Measurements from ENCODE around the gene TMCC2. TPM values are rescaled to one million over a fixed set of nuclear protein-coding genes. Genes with fewer than 3 reads are reported as not detected.

TMCC2 gene
- total RNA-seq, 6 donors from 2014 or later: 1.3 to 7.2 (median 3.8) TPM

DNA sequence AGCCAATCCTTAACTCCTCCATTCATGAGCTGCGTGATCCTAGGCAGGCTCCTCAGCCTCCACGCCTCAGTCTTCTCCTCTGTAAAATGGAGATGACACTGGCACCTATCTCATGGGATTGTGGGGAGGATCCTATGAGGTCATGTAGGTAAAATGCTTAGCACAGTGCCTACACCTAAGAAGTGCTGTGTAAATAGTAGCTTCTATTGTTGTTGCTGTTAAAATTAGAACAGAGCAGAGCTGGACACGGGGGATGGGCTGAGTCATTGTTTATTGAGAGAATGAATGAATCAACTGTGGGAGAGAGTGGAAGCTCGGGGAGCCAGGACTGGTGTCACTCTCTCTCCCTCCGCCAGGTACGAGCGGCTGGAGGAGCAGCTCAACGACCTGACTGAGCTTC lies 43.0 kb downstream of the TMCC2 start:
- 70 to 75% methylated on average over 8 of the region's 8 CpGs for WGBS, 2 donors
- ATAC-seq (ENCODE audit: low FRiP score in 2 of 2) (no peak), DNase-seq (no peak)
- TF ChIP-seq POLR2A (IDR thresholded peaks at IDR 0.05) (no peak), EP300 (IDR thresholded peaks at IDR 0.05) (no peak), POLR2AphosphoS5 (IDR thresholded peaks at IDR 0.05) (no peak)
- TF ChIP-seq, protein P1, sequence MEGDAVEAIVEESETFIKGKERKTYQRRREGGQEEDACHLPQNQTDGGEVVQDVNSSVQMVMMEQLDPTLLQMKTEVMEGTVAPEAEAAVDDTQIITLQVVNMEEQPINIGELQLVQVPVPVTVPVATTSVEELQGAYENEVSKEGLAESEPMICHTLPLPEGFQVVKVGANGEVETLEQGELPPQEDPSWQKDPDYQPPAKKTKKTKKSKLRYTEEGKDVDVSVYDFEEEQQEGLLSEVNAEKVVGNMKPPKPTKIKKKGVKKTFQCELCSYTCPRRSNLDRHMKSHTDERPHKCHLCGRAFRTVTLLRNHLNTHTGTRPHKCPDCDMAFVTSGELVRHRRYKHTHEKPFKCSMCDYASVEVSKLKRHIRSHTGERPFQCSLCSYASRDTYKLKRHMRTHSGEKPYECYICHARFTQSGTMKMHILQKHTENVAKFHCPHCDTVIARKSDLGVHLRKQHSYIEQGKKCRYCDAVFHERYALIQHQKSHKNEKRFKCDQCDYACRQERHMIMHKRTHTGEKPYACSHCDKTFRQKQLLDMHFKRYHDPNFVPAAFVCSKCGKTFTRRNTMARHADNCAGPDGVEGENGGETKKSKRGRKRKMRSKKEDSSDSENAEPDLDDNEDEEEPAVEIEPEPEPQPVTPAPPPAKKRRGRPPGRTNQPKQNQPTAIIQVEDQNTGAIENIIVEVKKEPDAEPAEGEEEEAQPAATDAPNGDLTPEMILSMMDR (IDR thresholded peaks at IDR 0.05): no peak
- peaks cover 0 to 14% (median 0%) of the 10 kb centered on the region in 4 donors for H3K36me3 ChIP-seq
- no peak overlapping the region for H3K27ac ChIP-seq
- no peak overlapping the region for H3K4me3 ChIP-seq
- H3K9me3 ChIP-seq: no peaks in the 10 kb centered on the region
- H3K27me3 ChIP-seq: no peaks in the 10 kb centered on the region
- H3K4me1 ChIP-seq: peaks cover 30 to 50% (median 44%) of the 10 kb centered on the region in 4 donors

DNA sequence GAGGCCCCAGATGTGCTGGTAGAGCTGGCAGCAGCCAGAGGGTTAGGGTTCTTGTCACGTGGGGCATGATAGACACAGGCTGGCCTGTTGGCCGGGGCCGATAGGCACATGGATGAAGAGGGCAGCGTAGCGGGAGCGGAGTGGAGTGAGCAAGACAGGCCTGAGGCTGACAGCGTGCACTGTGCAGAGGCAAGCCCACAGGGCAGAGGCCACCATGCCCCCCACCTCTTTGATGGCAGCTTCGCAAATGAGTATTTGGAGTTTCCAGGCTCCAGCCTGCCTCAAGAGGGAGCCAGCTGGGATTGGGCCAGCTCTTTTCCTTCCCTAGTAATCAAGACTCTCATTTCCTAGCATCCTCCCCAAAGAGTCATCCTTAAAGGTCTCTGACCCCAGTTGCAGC lies 43.5 kb downstream of the TMCC2 start:
- Histone ChIP-seq H3K36me3 (peaks cover 0 to 14% (median 0%) of the 10 kb centered on the region in 4 donors), H3K27ac (no peak overlapping the region), H3K9me3 (no peaks in the 10 kb centered on the region), H3K27me3 (no peaks in the 10 kb centered on the region), H3K4me3 (no peak overlapping the region), H3K4me1 (peaks cover 30 to 51% (median 45%) of the 10 kb centered on the region in 4 donors)
- TF ChIP-seq POLR2AphosphoS5 (IDR thresholded peaks at IDR 0.05): no peak
- DNase-seq: no peak
- WGBS, 2 donors: 75 to 87% methylated on average over 8 of the region's 8 CpGs
- ATAC-seq (ENCODE audit: low FRiP score in 2 of 2): no peak

DNA sequence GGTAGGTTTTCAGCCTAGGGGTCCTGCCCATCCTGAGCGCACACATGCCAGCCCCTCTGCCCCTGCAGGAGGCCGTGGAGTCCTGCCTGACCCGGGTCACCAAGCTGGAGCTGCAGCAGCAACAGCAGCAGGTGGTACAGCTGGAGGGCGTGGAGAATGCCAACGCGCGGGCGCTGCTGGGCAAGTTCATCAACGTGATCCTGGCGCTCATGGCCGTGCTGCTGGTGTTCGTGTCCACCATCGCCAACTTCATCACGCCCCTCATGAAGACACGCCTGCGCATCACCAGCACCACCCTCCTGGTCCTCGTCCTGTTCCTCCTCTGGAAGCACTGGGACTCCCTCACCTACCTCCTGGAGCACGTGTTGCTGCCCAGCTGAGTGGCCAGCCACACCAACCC lies 44.0 kb downstream of the TMCC2 start:
- no peak for TF ChIP-seq POLR2AphosphoS5 (IDR thresholded peaks at IDR 0.05)
- TF ChIP-seq, protein P1 (IDR thresholded peaks at IDR 0.05): no peak
- TF ChIP-seq POLR2A (IDR thresholded peaks at IDR 0.05): no peak
- no peak for TF ChIP-seq EP300 (IDR thresholded peaks at IDR 0.05)
- DNase-seq: peak in 1 of 2 donors; percentile 83

DNA sequence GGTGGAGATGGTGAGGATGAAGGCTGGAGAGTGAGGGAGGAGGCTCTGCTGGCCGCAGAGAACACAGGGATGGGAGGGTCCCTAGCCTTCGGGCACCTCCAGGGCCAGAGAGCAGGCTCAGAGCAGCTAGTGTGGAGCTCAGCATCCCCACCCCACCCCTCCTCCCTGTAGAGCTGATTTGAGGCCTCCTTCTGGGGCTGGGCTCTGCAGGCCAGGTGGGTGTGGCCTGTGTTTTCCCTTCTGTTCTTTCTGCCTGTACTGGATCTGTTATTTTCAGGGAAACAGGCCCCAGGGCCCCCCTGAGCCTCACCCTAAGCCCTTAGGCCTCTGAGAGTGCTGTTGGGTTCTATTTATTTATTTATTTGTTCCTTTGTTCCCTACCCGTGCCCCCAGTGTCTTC lies 44.8 kb downstream of the TMCC2 start:
- no peak overlapping the region for H3K4me3 ChIP-seq
- no peaks in the 10 kb centered on the region for H3K27me3 ChIP-seq
- no peak for ATAC-seq (ENCODE audit: low FRiP score in 2 of 2)
- no peak overlapping the region for H3K27ac ChIP-seq
- no peak for DNase-seq
- H3K4me1 ChIP-seq: peaks cover 30 to 47% (median 37%) of the 10 kb centered on the region in 4 donors
- H3K9me3 ChIP-seq: no peaks in the 10 kb centered on the region
- 77 to 87% methylated on average over 3 of the region's 3 CpGs for WGBS, 2 donors
- peaks cover 0 to 14% (median 0%) of the 10 kb centered on the region in 4 donors for H3K36me3 ChIP-seq
- TF ChIP-seq POLR2A (IDR thresholded peaks at IDR 0.05) (no peak), POLR2AphosphoS5 (IDR thresholded peaks at IDR 0.05) (no peak), EP300 (IDR thresholded peaks at IDR 0.05) (no peak)
- TF ChIP-seq, protein P1 (IDR thresholded peaks at IDR 0.05): no peak

More for the DNA sequence above, 44.0 kb downstream of the TMCC2 start:
- Histone ChIP-seq H3K4me1 (peaks cover 30 to 49% (median 43%) of the 10 kb centered on the region in 4 donors), H3K9me3 (no peaks in the 10 kb centered on the region), H3K36me3 (peaks cover 0 to 14% (median 0%) of the 10 kb centered on the region in 4 donors), H3K27me3 (no peaks in the 10 kb centered on the region), H3K27ac (no peak overlapping the region), H3K4me3 (no peak overlapping the region)
- ATAC-seq (ENCODE audit: low FRiP score in 2 of 2): no peak
- 92 to 97% methylated on average over 14 to 18 of the region's 18 CpGs for WGBS, 2 donors

DNA sequence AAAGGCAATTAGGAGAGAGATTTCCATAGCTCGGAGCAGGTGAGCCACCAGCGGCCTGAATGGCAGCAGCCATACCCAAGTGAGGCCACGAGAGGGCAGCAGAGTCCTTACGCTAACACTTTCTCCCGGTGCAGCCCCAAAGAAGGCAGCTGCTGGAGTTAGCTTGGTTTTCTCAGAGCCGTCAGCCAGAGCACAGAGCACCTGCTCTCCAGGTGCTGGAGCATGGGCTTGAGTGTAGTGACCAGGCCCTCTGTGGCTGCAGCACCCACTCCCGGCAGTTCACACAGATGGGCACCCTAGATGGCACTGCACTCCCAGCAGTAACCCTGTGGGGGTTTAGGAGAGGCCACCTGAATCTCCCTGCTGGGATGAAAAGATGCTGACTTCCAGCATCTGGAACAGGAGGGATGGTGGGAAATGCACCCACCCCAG lies 45.8 kb downstream of the TMCC2 start:
- H3K36me3 ChIP-seq: peaks cover 0 to 14% (median 0%) of the 10 kb centered on the region in 4 donors
- TF ChIP-seq, protein P1 (IDR thresholded peaks at IDR 0.05): peak; percentile 97 to 99 (median 98)
- TF ChIP-seq EP300 (IDR thresholded peaks at IDR 0.05): no peak
- TF ChIP-seq POLR2A (IDR thresholded peaks at IDR 0.05): no peak
- TF ChIP-seq POLR2AphosphoS5 (IDR thresholded peaks at IDR 0.05): no peak
- peak in 1 of 2 donors; percentile 91 for DNase-seq
- H3K4me3 ChIP-seq: no peak overlapping the region
- no peaks in the 10 kb centered on the region for H3K27me3 ChIP-seq
- H3K9me3 ChIP-seq: no peaks in the 10 kb centered on the region
- H3K4me1 ChIP-seq: peaks cover 26 to 39% (median 35%) of the 10 kb centered on the region in 4 donors
- ATAC-seq (ENCODE audit: low FRiP score in 2 of 2): peak; percentile 83 to 89
- no peak overlapping the region for H3K27ac ChIP-seq
- WGBS, 2 donors: 2% methylated on average over 6 of the region's 7 CpGs; no CpG with 5 or more reads in 1 of the 2 donors

Data from upper lobe of left lung (tissue), 6 donors.